ENCODE measurements around the gene FCGR3B.
"Not testable (repeated sequence)": the region's sequence is repeated elsewhere in the genome, so short reads cannot be mapped to it uniquely, and the experiment has no call there.

Gene FCGR3B

DNA sequence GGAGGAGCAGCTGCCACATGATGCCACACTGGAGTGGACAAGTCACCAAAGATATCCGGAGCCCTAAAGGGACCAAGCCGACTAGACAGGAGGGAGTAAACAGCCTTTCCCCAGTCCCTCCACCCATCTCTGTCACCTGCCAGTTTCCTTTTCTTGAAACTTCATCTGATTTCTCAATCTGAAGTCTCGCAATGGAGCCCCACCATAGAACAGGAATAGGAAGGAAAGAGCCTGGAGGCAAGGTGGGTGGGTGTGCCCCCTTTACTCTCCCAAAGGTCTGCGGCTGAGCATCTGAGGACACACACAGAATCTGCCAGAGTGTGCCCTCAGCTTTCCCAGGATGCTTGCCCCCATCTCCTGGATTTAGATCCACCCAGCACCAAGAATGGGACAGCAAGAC, at the start of gene FCGR3B:
FCGR3B (minus strand) TSS at position 101 of the 400 bp plus-strand sequence; CDS start at position 19, 82 bp downstream.
- DNase-seq: no peak

DNA sequence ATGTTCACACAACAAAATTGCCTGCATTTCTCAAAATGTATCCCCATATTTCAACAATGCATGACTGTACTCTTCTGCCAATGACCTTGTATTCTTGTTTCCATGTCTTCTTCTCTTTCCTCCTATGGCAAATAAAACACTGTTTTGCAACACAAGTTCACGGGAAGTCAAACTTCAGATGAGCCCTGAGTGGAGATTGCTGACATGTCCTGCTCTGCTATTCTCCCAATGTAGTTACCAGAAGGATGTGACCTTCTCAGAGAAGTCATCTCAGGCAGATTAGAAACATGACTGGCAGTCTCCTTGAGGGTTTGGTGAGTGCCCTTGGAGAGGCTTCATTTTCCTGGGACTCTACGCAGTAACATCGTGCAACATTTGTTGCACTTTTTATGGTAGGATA, 47.5 kb upstream of the FCGR3B start:
- DNase-seq: no peak

DNA sequence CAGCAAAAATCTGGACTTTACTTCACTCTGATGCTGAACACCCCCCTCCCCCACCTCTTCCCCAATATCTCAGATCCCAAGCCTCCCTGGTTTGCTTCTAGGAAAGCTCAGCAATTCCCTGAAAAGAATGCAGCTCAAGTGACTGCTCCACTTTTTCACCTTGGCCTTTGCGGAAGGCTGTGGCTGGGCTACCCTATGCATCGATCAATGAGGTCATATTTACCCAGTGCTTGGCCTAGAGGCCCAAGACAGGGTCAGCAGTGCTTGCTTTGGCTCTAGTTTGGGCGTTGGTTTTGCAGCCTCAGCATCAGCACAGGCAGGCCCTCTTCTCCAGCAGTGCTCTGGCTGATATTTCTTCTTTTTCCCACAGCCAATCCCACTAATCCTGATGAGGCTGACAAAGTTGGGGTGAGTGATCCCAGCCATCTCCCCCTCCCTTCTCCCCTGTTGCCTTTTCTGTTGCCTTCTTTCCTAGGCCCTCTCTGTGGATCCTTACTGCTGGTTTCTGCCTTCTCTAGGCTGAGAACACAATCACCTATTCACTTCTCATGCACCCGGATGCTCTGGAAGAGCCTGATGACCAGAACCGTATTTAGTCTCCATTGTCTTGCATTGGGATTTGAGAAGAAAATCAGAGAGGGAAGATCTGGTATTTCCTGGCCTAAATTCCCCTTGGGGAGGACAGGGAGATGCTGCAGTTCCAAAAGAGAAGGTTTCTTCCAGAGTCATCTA, 46.1 kb upstream of the FCGR3B start:
- no peak for DNase-seq

DNA sequence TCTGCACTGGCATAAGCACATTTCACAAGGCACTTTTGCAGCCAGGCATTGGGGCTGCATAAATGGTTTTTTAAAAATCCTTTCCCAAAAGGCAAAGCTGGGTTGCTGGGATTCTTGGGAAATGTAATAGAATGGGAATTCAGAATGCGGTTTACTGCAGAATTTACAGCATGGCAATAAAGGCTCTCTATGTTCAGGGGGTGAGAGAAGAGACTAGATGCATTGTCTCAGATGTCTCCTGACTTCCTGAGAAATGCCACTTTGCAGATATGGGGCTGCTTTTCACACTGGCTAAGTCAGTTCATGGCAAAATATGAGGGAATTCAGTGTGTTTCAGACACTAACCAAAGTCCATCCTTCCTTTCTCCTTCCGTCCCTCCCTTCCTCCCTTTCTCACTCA, 45.5 kb upstream of the FCGR3B start:
- no peak for DNase-seq

DNA sequence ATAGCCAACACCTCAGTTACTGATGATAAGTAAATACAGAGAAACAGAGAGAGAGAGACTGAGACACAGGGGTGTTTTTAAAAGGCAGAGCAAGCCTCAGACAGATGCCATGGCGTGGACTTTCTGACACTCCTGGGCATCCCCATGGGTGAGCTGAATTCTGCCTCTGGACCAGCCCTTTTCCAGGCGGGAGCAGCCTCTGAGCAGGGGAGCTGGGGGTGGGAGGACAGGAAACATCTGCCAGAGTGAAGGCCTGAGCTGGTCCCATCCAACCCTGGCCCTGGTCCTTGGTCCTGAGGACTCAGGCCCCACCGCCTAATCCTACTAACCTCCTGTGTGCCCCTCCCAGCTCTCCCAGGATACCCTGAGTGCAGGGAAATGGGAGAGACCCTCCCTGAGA, 43.9 kb upstream of the FCGR3B start:
- DNase-seq: not testable (repeated sequence)

DNA sequence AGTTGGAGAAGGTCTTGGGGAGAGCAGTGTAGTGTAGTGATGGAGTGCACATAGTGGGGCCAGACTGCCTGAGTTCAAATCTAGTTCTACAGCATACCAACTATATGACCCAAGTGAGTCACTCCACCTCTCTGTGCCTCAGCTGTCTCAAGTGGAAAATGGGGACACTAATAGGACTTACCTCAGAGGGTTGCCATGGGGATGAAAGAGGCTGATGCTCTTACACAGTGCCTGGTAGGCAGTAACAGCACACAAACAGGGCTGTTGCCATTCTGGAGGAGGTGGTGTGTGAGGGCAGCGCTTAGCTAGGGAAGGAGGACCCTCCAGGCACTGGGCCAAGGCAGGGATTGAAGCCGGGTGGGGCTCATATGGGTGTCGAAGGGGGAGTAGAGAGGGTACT, 43.5 kb upstream of the FCGR3B start:
- DNase-seq: not testable (repeated sequence)

DNA sequence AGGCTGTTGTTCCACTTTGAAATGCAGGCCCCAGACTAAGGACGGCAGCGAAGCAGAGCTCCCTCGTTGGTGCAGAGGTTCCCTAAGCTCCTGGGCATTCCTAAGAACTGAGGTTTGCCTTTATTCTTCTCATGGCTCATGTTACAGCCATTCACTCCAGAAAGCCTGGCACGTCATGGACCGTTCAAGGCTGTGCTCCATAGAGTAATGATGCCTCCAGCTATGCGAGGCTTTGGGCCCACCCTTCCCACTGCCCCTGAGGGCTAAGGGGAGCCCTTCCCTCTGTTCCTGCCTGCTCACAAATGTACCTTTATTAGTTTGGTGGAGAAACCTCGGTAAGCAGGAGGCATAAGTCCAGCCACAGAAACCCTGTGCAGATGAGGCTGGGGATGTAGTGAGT, 42.5 kb upstream of the FCGR3B start:
- not testable (repeated sequence) for DNase-seq

DNA sequence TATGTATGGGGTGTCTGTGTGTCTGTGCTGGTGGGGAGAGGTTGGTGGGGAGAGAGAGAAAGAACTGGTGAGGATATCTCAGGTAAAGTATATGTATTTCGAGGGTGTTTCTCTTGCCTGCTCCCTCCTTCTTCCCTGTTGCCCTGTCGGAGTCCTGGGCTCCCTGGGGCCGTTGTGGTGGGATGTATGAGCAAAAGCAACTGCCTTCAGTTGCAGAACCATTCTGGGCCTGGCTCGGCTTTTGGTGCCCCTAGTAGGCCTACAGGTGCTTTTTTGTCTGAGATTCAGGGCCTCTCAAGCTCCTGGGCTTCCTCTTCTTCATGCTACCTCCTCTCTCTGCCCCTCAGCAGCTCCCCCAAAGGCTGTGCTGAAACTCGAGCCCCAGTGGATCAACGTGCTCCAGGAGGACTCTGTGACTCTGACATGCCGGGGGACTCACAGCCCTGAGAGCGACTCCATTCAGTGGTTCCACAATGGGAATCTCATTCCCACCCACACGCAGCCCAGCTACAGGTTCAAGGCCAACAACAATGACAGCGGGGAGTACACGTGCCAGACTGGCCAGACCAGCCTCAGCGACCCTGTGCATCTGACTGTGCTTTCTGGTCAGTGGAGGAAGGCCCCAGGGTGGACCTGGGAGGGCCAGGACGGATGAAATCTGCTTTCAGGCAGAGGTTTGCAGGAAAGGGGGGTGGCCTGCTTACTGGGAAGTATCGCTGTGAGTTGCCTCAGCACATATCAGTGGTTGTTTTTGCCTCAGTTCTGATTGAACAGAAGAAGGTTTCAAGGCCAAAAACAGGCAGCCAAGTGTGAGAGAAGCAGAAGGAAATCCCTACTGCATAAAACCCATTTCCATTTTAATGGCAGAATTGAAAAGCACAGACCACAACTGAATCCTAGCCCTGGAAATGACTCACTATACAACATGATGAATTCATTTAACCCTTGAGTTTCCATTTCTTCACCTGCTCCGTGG, 40.4 kb upstream of the FCGR3B start:
- DNase-seq: not testable (repeated sequence)

DNA sequence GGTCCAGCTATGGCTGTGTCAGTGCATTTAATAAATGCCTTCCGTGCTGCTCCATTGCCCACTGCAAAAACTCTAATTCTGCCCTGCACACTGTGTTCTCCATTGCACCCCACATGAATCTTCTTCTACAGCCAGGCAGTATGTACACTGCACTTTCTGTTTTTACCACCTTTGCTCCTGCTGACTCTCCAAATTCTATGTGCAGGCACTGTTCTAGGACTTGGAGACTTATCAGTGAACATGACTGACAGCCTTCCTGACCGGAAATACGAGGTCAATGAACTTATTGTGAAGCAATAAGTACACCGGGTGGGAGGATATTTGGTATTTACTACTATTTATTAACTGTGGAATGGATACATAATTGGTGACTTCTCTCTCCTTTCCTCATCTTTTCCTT, 33.7 kb upstream of the FCGR3B start:
- not testable (repeated sequence) for DNase-seq

DNA sequence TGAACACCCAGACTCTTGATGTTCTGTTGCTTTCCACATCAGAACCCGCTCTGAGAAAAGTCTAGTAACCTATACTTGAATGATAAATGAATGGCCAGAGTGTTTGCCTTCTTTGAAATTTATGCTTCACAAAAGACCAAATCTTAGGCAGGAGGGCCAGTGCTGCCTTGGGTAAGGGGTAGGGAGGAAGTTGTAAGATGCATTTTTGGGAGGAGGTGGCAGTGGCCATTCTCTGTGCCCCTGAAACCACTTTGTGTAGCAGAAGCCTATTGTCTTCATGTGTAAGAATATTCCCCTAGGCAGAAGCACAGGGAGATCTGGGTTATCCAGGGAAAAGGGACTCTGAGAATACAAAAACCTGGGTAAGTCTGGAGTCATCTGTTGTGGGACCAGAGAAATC, 32.6 kb upstream of the FCGR3B start:
- DNase-seq: not testable (repeated sequence)

DNA sequence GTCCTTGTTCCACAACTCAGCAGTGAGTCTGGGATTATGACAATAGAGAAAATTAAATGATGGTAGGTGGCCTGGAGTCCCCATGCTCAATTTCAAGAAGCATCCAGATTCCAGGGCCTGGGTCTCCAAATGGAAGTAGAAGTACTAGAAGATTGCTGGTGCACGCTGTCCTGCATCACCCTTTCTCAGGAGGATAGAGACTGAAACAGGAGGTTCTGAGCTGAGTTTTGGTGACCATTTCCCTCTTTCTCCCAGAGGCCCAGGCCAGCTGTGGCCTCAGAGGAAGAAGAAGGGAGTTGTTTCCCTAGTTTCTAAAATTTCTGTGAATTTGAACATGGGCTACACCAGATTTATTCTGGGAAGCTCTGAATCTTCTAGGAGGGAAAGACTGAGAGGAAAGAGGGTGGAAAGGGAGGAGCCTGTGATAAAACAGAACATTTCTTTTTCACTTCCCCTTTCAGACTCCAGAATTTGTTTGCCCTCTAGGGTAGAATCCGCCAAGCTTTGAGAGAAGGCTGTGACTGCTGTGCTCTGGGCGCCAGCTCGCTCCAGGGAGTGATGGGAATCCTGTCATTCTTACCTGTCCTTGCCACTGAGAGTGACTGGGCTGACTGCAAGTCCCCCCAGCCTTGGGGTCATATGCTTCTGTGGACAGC, 31.8 kb upstream of the FCGR3B start, which contains the start of gene FCGR2B:
FCGR2B (plus strand) TSS at position 460 of the 656 bp plus-strand sequence; CDS start at position 559, 99 bp downstream.
- DNase-seq: not testable (repeated sequence)

DNA sequence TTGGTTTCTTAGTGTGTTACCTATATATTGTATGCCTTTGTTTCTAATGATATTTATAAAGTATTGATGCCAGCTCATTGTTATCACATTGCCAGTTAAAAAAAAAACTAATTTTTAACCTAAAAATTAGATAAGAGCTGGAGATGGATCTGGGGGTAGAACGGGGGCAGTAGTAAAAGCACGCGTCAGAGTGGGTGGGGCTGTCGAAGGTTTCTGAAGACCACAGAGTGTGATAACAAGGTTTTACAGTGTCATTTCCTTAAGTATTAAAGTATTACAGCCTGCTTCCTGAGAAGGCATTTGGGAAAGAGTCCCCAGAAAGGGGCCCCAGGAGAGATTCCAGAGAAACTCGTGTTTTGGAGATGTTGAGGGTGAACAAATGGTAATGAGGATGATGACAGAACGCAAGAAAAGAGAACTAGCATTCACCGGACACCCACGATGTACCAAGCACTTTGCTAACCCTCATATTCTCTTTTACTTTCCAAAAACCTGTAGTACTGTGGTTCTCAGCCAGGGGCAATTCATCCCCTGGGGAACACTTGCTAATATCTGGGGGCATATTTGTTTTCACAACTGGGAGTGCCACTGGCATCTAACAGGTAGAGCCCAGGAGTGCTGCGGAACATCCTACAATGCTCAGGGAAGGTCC, 30.8 kb upstream of the FCGR3B start:
- not testable (repeated sequence) for DNase-seq

DNA sequence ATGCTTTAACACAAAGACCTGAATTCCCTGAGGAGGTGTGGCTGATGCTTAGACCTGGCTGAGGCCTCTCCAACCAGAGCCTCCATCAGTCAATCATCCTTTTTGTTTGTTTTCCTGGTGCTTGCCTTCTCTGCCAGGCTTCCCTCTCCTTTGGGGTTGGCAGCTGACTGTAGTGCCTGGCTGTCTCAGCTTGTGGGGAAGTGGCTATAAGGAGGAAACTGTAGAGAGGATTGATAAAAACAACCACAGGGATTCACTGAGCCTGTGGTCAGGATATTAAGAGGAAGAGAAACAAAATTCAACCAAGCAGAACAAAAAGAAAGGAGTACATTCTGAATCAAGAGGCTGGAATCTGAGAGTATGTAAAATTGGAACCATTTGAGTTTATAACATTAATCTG, 27.5 kb upstream of the FCGR3B start:
- not testable (repeated sequence) for DNase-seq

DNA sequence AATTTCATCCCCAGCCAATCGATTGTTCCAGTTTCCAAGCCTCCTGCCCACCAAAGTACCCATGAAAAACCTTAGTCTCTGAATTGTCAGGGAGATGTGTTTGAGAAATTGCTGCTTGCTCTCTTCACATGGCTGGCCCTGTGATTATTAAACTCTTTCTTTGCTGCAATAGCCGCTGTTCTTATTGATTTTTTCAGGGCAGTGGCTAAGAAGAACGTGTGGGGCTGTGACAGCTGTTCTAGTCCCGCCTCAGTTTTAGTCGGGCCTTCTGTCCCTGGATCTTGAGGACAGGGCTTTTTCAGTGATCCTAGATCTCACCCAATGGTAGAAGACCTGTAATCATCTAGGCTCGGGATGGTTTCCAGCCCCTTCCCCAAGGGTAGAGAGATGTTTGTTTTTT, 23.0 kb upstream of the FCGR3B start:
- not testable (repeated sequence) for DNase-seq

DNA sequence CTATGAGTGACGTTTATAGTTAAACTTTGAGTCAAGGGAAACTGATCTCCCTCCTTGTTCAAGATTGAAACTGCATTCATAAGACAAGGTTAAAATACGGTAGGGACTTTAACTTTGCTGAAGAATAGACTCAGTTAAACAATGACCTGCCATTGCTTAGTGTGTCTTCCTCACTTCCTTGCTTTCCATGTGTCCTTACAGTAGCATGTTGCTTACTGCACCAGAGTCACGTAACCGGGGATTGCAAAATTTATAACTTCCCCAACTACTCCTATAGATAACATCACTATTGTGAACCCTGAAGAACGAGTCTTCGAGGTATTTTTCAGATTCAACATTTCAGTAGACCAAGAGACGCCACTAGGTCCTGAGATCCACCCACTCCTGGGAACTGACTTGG, 22.6 kb upstream of the FCGR3B start:
- not testable (repeated sequence) for DNase-seq

DNA sequence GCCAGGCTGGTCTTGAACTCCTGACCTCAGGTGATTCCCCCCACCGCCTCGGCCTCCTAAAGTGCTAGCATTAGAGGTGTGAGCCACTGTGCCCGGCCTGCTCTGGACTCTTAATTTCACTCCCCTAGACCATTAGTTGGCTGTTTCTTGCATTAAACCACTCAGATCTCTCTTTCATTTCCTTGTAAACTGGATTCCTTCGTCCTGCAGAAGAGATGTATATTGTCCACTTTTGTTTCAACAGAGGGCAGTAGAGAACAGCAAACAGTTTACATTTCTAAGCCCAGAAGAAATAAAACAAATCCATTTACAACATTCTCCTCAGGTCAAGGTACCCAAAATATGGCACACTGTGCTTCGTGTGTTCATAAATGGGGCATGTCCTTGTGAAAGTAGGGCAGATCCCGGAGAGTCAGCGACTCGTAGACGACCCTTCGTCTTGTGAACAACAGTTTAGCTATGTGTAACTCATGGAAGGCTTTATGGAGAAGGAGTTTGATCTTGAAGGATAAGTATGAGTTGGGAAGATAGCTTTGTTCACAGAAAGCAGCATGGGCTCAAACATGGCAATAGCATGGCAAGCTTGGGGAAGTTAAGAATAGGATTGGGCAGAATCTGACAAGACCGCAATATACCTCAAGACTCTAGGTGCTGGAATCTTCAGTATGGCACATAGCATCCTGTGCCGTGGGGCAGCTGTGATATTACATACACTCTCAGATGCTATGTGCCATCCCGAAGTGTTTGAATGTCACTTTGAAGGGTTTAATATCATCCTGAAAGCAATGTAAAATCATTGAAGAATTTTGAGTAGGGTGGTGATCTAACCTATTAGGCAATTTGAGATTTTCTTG, 16.8 kb upstream of the FCGR3B start:
- not testable (repeated sequence) for DNase-seq

DNA sequence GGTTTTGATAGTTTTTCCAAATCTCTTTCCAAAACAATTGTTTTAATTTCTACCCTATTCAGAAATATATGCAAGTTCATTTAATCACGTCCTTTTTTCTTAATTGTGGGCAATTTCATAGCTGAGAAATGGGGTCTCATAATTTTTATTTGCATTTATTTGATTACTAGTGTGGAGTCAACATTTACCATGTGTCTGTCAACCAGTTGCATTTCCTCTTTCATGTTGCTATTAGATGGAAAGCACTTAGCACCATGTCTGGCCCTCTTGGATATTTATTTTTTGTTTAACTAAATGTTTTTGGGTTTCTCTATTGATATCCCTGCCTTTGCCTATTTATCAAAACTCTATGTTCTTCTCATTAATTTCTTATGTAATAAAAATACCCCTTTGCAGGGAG, 13.9 kb upstream of the FCGR3B start:
- DNase-seq: not testable (repeated sequence)

DNA sequence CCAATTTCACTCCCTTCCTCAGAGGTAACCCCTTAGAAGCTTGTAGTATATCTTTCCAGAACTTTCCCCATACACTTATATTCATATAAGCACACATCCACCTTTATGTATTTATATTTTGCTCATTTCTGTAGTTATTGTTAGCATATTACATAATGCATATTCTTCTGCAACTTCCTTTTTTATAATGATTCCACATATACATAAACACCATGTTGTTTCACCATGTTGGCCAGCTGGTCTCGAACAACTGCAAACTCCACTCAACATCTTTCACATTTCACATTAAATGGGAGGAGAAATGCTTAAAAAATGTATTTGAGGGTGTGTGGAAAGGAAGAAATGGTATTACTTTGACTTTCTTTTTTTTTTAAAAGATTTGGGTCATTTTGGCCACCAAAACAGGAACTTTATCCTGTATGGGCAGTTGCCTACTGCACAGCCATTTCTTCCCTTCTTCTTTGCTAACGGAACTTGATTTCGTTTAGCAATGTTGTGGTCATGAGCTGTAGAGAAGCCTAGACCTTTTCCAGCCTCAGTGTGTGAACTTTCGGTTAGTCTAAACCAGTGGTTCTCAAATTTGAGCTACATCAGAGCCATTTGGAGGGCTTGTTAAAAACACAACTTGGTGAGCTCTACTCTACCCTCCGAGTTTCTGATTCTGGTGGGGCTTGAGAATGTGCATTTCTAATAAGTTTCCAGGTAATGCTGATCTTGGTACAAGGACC, 12.7 kb upstream of the FCGR3B start:
- not testable (repeated sequence) for DNase-seq

DNA sequence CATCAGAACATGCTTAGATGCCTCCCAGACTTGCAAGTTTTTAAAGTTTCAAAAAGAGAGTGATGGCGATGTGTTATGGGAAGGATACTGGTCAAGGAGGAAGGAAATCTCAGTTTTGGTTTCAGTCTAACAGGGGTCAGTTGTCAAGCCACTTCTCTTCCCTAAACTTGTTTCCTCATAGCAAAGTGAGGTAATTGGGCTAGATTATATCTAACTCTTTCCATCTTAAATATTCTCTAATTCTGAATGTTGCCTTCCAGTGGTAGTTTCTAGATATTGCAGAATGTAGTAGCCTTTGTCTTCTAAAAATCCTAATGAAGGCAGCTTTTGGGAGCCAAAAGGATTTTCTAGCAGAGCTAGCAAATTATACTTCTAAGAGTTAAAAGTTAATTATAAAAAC, 11.7 kb upstream of the FCGR3B start:
- DNase-seq: not testable (repeated sequence)

DNA sequence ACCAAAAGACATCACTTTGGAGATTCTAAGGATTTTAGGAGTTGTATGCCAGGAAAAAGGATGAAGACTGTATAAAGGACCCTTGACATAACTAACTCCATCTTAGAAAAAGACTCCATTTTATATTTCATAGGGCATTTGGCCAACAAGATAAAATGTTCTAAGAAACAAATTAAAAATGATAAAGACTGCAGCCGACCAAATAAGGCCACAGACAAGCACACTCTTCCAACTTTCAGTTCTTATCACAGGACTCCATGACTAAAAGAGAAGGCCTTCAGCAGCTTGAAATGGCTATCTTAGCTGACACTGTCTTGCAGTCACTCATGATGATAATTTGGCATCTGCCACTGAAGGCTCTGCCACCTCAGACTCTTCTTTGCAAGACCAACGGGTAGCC, 8.2 kb upstream of the FCGR3B start:
- not testable (repeated sequence) for DNase-seq

Measured in activated T-cell treated with anti-CD3 and anti-CD28 coated beads, Interleukin-2, amount 50 U/mL, for 1 hour (primary cell).